NCI-H2171 treated with DMSO at 0.1 percent for 48 hours (cell line): ENCODE measurements around the gene ONECUT1.
A peak's percentile ranks its signal among the peaks of the same experiment; 100 is the strongest.

ENCODE experiments used
- DNase-seq: peaks from one replicate; lab custom pipeline; 2025; lab: John Stamatoyannopoulos, UW

ONECUT1 gene

GRCh38 chr15:52782514-52782913 is 7.6 kb downstream of the ONECUT1 start:
- no peak for DNase-seq

GRCh38 chr15:52780172-52780980 is 9.8 kb downstream of the ONECUT1 start:
- DNase-seq = peak; percentile 53

DNA sequence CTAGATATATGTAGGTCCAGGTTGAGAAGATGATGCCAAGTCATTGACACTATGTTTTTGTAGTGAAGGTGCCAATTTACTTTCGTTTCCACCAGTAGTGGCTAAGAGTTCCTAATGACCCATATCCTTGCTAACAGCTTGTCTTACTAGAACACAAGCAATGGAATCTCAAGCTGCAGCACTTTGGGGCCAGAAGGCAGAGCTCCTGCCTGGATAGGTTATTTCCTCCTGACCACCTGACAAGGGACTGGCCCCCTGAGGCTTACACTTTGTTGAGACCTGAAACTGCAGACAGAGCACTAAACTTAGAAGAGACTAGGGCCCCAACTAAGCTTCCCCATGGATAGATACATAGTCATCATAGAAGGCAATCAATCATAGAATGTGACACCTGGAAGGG is 11.7 kb downstream of the ONECUT1 start:
- no peak for DNase-seq

DNA sequence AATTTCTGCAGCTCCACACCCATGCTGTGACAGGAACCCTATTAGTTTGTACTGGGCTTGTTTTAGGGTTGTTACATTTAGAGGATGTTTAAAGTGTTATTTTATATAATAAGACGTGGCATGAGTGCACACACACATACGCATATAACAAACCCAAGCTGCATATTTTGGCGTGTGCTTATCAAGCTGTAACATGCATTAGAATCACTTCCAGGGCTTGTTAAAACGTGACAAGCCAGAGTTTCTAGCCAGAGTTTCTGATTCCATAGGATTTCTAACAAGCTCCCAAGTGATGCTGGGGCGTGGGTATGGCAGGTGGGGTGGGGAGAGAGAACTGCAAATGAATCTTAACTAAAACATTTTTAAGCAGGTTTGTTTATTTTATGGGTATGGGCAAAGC is 17.4 kb downstream of the ONECUT1 start:
- DNase-seq = no peak

DNA sequence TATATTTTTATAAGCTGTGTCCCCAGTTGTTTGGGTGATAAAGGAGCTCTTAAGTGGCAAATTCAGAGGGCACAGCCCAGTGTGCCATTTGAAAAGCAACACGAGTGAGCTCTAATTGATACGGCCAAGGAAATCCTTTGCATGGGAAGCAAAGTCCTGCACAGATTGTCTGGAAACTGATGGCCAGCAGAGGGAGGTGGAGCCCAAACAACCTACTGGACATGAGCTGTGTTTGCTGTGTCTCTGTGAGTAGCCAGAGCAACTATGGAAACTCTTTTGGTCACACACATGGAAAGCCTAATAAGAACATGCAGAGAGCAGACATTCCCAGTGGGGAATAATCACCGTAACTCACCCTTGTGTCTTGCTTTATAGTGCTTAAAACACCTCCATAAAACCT is 24.4 kb downstream of the ONECUT1 start:
- no peak for DNase-seq

- DNase-seq = no peak
Measured at GRCh38 chr15:52764731-52765130, 25.4 kb downstream of the ONECUT1 start.

DNA sequence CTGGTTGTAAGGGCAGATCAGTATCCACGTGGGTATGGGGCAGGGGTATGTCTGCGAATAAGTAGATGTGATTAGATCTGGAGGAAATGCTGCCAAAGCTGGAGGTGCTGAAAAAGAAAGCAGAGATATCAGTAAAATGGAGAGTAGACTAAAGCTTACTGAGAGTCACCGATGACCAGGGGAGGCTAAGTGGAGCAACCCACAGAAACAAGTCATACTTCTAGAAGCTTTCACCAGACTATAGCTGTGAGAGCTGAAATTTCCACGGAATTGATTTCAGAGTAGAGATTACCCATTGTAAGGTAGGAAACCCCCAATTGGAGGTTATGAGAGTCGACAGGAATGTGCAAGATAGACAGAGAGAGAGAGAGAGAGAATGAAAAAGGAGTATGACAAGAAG is 27.5 kb downstream of the ONECUT1 start:
- no peak for DNase-seq

- no peak for DNase-seq
Measured at GRCh38 chr15:52760562-52760961, 29.6 kb downstream of the ONECUT1 start.

GRCh38 chr15:52759969-52760368 is 30.2 kb downstream of the ONECUT1 start:
- no peak for DNase-seq

- no peak for DNase-seq
Measured at GRCh38 chr15:52757496-52757895, 32.6 kb downstream of the ONECUT1 start.

- DNase-seq = no peak
Measured at GRCh38 chr15:52751522-52751921, 38.6 kb downstream of the ONECUT1 start.

GRCh38 chr15:52749258-52749657 is 40.9 kb downstream of the ONECUT1 start:
- DNase-seq = no peak

DNA sequence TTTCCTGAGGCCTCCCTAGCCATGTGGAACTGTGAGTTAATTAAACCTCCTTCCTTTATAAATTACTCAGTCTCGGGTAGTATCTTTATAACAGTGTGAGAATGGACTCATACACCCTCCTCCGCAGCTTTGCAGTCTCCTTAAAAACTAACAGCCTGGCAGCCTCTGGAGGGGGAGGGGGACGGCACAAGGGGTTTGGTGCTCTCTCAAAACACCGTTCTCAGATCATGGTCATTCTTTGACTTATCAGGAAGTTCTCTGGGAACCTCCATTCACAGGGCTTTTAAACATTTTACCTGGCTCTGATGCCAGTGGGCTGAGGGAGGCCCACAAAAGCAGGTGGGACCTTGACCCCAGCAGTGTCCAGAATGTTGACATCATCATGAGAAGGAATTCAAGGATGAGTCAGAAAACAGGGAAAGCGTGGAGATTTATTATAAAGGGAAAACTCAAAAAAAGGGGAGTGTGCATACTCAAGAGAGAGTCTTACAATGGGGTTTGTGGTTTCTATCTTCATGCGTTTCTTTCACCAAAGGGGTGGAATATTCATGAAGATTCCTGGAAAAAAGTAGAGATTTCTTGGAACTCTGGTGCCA is 43.9 kb downstream of the ONECUT1 start:
- DNase-seq = no peak

GRCh38 chr15:52745326-52746161 is 44.6 kb downstream of the ONECUT1 start:
- DNase-seq = peak; percentile 61

GRCh38 chr15:52738311-52738710 is 51.8 kb downstream of the ONECUT1 start:
- DNase-seq = no peak

DNA sequence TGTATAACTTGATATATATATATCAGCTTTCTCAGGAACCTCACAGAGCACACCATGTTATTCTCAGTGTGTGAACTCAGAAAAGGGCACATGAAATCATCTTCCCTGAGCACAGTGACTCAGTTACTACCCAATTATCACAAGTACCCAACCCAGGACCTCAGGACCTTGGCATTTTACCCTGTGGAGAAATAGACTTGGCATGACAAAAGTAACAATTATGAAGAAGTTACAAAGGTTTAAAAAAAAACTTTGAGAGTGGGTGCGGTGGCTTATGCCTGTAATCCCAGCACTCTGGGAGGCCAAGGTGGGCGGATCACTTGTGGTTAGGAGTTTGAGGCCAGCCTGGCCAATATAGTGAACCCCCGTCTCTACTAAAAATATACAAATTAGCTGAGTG is 52.4 kb downstream of the ONECUT1 start:
- DNase-seq = no peak

GRCh38 chr15:52735231-52736089 is 54.7 kb downstream of the ONECUT1 start:
- DNase-seq = peak; percentile 91

DNA sequence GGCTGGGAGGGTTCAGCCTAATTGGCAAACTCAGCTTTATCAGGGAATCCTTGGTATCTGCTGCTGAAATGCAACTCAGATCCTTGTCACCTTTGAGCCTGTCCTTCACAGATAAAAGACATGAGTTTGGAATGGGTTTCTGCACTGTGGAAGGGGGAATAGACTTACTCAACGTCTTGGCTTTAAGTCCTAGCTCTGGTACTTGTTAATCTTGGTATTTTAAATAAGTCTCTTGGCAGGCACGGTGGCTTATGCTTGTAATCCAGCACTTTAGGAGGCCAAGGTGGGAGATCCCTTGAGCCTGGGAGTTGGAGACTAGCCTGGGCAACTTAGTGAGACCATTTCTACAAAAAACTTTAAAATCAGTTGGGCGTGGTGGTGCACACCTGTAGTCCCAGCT is 55.8 kb downstream of the ONECUT1 start:
- no peak for DNase-seq

- DNase-seq = no peak
Measured at GRCh38 chr15:52733696-52734255, 56.4 kb downstream of the ONECUT1 start.

DNA sequence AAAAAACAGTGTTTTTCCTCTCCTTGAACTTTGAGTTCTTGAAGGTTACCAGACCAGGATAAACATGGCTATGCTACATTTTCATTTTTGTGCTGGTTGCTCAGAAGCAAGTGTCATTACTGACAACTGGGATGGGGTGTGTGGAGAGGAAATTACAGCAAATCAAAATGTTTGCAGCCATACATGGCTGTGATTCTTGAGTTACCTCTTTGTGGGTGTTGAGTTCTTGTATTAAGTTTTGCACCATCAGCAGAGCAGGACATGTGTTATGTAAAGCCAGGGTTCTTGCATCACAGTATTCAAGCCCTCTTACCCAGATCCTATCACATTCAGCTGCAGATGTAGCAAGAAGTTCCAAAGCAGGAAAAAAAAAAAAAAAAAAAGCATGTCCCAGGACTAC is 57.0 kb downstream of the ONECUT1 start:
- no peak for DNase-seq

- no peak for DNase-seq
Measured at GRCh38 chr15:52732551-52732950, 57.6 kb downstream of the ONECUT1 start.
